Large intestine (tissue), 3 donors: Measurements from ENCODE around the gene OCA2. TPM values are rescaled to one million over a fixed set of nuclear protein-coding genes. Genes with fewer than 3 reads are reported as not detected.

Experiments used
- DNase-seq, 2 donors: peaks; one replicate each; pipeline versions ENCODE4 v3.0.0 to v3.0.0-alpha.2; 2013
- H3K27ac ChIP-seq: one replicate; pipeline ENCODE4 v1.5.1; 2013; ENCODE audit warnings: low read length
- H3K27me3 ChIP-seq: 2 replicates; pipeline ENCODE4 v1.6.1; 2013; ENCODE audit warnings: low read length; ENCODE audit not compliant: control insufficient read depth, insufficient read depth
- H3K36me3 ChIP-seq: 2 replicates; pipeline ENCODE4 v1.6.1; 2013; ENCODE audit warnings: low read length; ENCODE audit not compliant: control insufficient read depth, insufficient read depth
- H3K4me1 ChIP-seq: one replicate; pipeline ENCODE4 v1.6.1; 2013; ENCODE audit warnings: low read length; ENCODE audit not compliant: control insufficient read depth, insufficient read depth
- H3K4me3 ChIP-seq: one replicate; pipeline ENCODE4 v1.5.1; 2013; ENCODE audit warnings: low read length
- H3K9me3 ChIP-seq: one replicate; pipeline ENCODE4 v1.6.1; 2013; ENCODE audit warnings: mild to moderate bottlenecking, low read depth, low read length, moderate library complexity; ENCODE audit not compliant: control insufficient read depth
- WGBS: methylation state at CpG from one replicate; pipeline ENCODE4 v1.1.5; 2013; ENCODE audit warnings: low lambda C conversion rate; ENCODE audit not compliant: insufficient coverage; 5-methylcytosine and 5-hydroxymethylcytosine counted together
- polyA plus RNA-seq: library from polyadenylated mRNA; unstranded; fragments of 120-200 nt; gene quantifications from one replicate; pipeline ENCODE4 v1.2.1, GENCODE V29; 2013

Gene OCA2
- polyA plus RNA-seq, 1 donor: 6.5 TPM

- peaks cover 47% of the 10 kb centered on the region for H3K27me3 ChIP-seq
- no peak for DNase-seq
- no peaks in the 10 kb centered on the region for H3K36me3 ChIP-seq
- H3K4me3 ChIP-seq: no peak overlapping the region
- H3K9me3 ChIP-seq: peaks cover 13% of the 10 kb centered on the region
- no peak overlapping the region for H3K27ac ChIP-seq
- no peaks in the 10 kb centered on the region for H3K4me1 ChIP-seq
- no CpG with 5 or more reads among the region's 10 CpGs for WGBS
Observed at GRCh38 chr15:28104326-28104725, 5.2 kb upstream of the OCA2 start.

- no CpG with 5 or more reads among the region's 10 CpGs for WGBS
- peaks cover 49% of the 10 kb centered on the region for H3K27me3 ChIP-seq
- H3K36me3 ChIP-seq: no peaks in the 10 kb centered on the region
- no peak overlapping the region for H3K27ac ChIP-seq
- peaks cover 3% of the 10 kb centered on the region for H3K4me1 ChIP-seq
- peaks cover 14% of the 10 kb centered on the region for H3K9me3 ChIP-seq
- DNase-seq: no peak
- H3K4me3 ChIP-seq: no peak overlapping the region
Observed at GRCh38 chr15:28103831-28104230, 4.7 kb upstream of the OCA2 start.

GRCh38 chr15:28101983-28102441 lies 2.9 kb upstream of the OCA2 start:
- peaks cover 56% of the 10 kb centered on the region for H3K27me3 ChIP-seq

GRCh38 chr15:28101201-28101600 lies 2.1 kb upstream of the OCA2 start:
- H3K36me3 ChIP-seq: no peaks in the 10 kb centered on the region
- peaks cover 10% of the 10 kb centered on the region for H3K9me3 ChIP-seq
- WGBS: no CpG with 5 or more reads among the region's 8 CpGs
- H3K4me1 ChIP-seq: peaks cover 12% of the 10 kb centered on the region
- H3K27me3 ChIP-seq: peaks cover 55% of the 10 kb centered on the region
- H3K27ac ChIP-seq: no peak overlapping the region
- DNase-seq: no peak
- H3K4me3 ChIP-seq: no peak overlapping the region

More at GRCh38 chr15:28101983-28102441, 2.9 kb upstream of the OCA2 start:
- peaks cover 13% of the 10 kb centered on the region for H3K9me3 ChIP-seq
- no peak for DNase-seq
- WGBS: no CpG with 5 or more reads among the region's 10 CpGs
- H3K4me1 ChIP-seq: peaks cover 10% of the 10 kb centered on the region
- H3K4me3 ChIP-seq: no peak overlapping the region
- no peak overlapping the region for H3K27ac ChIP-seq
- no peaks in the 10 kb centered on the region for H3K36me3 ChIP-seq

GRCh38 chr15:28100516-28101195 lies 1.5 kb upstream of the OCA2 start:
- no CpG with 5 or more reads among the region's 20 CpGs for WGBS
- H3K27me3 ChIP-seq: peaks cover 55% of the 10 kb centered on the region
- no peak overlapping the region for H3K27ac ChIP-seq
- no peak overlapping the region for H3K4me3 ChIP-seq
- no peaks in the 10 kb centered on the region for H3K36me3 ChIP-seq
- peaks cover 16% of the 10 kb centered on the region for H3K4me1 ChIP-seq
- H3K9me3 ChIP-seq: peaks cover 9% of the 10 kb centered on the region
- DNase-seq: no peak

- no peak for DNase-seq
- WGBS: no CpG with 5 or more reads among the region's 16 CpGs
- Histone ChIP-seq H3K4me1 (peaks cover 21% of the 10 kb centered on the region), H3K27ac (no peak overlapping the region), H3K9me3 (peaks cover 7% of the 10 kb centered on the region), H3K36me3 (no peaks in the 10 kb centered on the region), H3K4me3 (peak overlapping the region; percentile 30), H3K27me3 (peaks cover 59% of the 10 kb centered on the region)
Observed at GRCh38 chr15:28099555-28100140, 533 bp upstream of the OCA2 start.

- WGBS: no CpG with 5 or more reads among the region's 11 CpGs
- no peak for DNase-seq
- Histone ChIP-seq H3K27ac (no peak overlapping the region), H3K27me3 (peaks cover 64% of the 10 kb centered on the region), H3K4me3 (no peak overlapping the region), H3K36me3 (no peaks in the 10 kb centered on the region), H3K9me3 (peaks cover 4% of the 10 kb centered on the region), H3K4me1 (peaks cover 21% of the 10 kb centered on the region)
Observed at GRCh38 chr15:28098360-28098765, 752 bp downstream of the OCA2 start.

- Histone ChIP-seq H3K4me1 (peaks cover 21% of the 10 kb centered on the region), H3K27me3 (peaks cover 63% of the 10 kb centered on the region)
Observed at GRCh38 chr15:28097656-28098359, 1.3 kb downstream of the OCA2 start.

GRCh38 chr15:28096670-28097431 lies 2.3 kb downstream of the OCA2 start:
- Histone ChIP-seq H3K9me3 (peaks cover 2% of the 10 kb centered on the region), H3K4me1 (peaks cover 21% of the 10 kb centered on the region), H3K4me3 (peak overlapping the region; percentile 50), H3K36me3 (no peaks in the 10 kb centered on the region), H3K27ac (peak overlapping the region; percentile 93), H3K27me3 (peaks cover 58% of the 10 kb centered on the region)
- peak in 1 of 2 donors; percentile 63 for DNase-seq
- WGBS: no CpG with 5 or more reads among the region's 72 CpGs

More at GRCh38 chr15:28097656-28098359, 1.3 kb downstream of the OCA2 start:
- no peak overlapping the region for H3K27ac ChIP-seq
- WGBS: 60% methylated on average over 1 of the region's 5 CpGs
- peaks cover 4% of the 10 kb centered on the region for H3K9me3 ChIP-seq
- no peak for DNase-seq
- no peaks in the 10 kb centered on the region for H3K36me3 ChIP-seq
- no peak overlapping the region for H3K4me3 ChIP-seq

- Histone ChIP-seq H3K4me1 (peaks cover 21% of the 10 kb centered on the region), H3K27me3 (peaks cover 54% of the 10 kb centered on the region), H3K4me3 (peak overlapping the region; percentile 50), H3K36me3 (no peaks in the 10 kb centered on the region), H3K27ac (peak overlapping the region; percentile 93), H3K9me3 (peaks cover 2% of the 10 kb centered on the region)
- no CpG with 5 or more reads among the region's 13 CpGs for WGBS
- no peak for DNase-seq
Observed at GRCh38 chr15:28096411-28096669, 2.8 kb downstream of the OCA2 start.
